Measurements from ENCODE around the gene TRIP12. TPM values are rescaled to one million over a fixed set of nuclear protein-coding genes. Genes with fewer than 3 reads are reported as not detected.

TRIP12 gene
- polyA plus RNA-seq, 1 donor from 2014 or later = 57.2 TPM

DNA sequence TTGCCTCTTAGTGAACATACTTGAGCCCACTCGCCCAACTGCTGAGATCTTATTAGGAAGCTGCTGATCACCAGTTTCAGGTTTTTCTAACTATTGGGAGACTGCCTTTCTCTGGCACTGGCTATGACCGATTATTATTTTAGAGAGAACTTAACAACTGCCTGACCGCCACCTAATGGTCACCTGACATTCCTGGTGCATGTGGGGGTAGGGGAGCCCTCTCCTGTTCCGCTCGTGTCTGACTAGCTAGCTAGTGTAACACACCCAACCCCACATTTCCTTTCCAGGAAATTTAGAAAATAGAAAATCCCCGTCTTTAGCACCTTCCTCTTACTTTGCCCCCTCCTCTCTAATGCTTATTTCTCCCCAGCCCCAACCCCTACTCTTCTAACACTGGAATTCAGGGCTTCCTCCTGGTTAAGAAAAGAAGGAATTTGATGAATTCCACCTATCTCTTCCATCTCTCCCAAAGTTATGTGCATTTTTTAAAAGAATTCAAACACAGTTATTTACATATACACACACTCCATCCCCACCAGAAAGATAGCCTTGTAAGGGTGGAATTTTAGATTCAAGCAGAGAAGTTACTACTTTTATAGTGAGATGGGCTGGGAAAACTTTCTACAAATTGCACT lies 188.1 kb downstream of the TRIP12 start:
- Histone ChIP-seq H3K79me2 (replicated peaks; ENCODE audit: insufficient read depth, low read length) (no peaks in the 10 kb centered on the region), H3K9ac (ENCODE audit: low read length) (no peak overlapping the region), H3K9me3 (ENCODE audit: low read length) (peaks cover 4% of the 10 kb centered on the region), H3K27me3 (ENCODE audit: insufficient read depth, low read depth, low read length) (no peaks in the 10 kb centered on the region), H3K4me2 (ENCODE audit: low read length) (no peak overlapping the region), H4K20me1 (ENCODE audit: insufficient read depth) (no peaks in the 10 kb centered on the region), H2AFZ (ENCODE audit: low read depth, low read length) (no peak overlapping the region), H3K9me2 (ENCODE audit: insufficient read depth, low read length) (no peaks in the 10 kb centered on the region), H3K4me3 (ENCODE audit: low read length) (no peak overlapping the region), H3K27ac (ENCODE audit: low read length) (no peak overlapping the region), H3K36me3 (ENCODE audit: insufficient read depth, low read length) (no peaks in the 10 kb centered on the region), H3F3A (ENCODE audit: insufficient read depth, low read length, poor library complexity, severe bottlenecking) (no peaks in the 10 kb centered on the region)
- TF ChIP-seq SMC3 (conservative IDR thresholded peaks at IDR 0.05; ENCODE audit: poor library complexity) (no peak), RAD21 (conservative IDR thresholded peaks at IDR 0.05) (no peak), EZH2 (IDR thresholded peaks at IDR 0.05; ENCODE audit: borderline replicate concordance, insufficient read depth, low read length, poor library complexity, severe bottlenecking) (no peak), TAF1 (IDR thresholded peaks at IDR 0.05; ENCODE audit: low read depth) (no peak), POLR2AphosphoS5 (IDR thresholded peaks at IDR 0.05) (no peak), MXI1 (conservative IDR thresholded peaks at IDR 0.05; ENCODE audit: poor library complexity, severe bottlenecking) (no peak), EP300 (conservative IDR thresholded peaks at IDR 0.05; ENCODE audit: poor library complexity, severe bottlenecking) (no peak)
- TF ChIP-seq, protein P1, sequence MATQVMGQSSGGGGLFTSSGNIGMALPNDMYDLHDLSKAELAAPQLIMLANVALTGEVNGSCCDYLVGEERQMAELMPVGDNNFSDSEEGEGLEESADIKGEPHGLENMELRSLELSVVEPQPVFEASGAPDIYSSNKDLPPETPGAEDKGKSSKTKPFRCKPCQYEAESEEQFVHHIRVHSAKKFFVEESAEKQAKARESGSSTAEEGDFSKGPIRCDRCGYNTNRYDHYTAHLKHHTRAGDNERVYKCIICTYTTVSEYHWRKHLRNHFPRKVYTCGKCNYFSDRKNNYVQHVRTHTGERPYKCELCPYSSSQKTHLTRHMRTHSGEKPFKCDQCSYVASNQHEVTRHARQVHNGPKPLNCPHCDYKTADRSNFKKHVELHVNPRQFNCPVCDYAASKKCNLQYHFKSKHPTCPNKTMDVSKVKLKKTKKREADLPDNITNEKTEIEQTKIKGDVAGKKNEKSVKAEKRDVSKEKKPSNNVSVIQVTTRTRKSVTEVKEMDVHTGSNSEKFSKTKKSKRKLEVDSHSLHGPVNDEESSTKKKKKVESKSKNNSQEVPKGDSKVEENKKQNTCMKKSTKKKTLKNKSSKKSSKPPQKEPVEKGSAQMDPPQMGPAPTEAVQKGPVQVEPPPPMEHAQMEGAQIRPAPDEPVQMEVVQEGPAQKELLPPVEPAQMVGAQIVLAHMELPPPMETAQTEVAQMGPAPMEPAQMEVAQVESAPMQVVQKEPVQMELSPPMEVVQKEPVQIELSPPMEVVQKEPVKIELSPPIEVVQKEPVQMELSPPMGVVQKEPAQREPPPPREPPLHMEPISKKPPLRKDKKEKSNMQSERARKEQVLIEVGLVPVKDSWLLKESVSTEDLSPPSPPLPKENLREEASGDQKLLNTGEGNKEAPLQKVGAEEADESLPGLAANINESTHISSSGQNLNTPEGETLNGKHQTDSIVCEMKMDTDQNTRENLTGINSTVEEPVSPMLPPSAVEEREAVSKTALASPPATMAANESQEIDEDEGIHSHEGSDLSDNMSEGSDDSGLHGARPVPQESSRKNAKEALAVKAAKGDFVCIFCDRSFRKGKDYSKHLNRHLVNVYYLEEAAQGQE (IDR thresholded peaks at IDR 0.05; ENCODE audit: borderline replicate concordance) = no peak
- TF ChIP-seq, protein P2, sequence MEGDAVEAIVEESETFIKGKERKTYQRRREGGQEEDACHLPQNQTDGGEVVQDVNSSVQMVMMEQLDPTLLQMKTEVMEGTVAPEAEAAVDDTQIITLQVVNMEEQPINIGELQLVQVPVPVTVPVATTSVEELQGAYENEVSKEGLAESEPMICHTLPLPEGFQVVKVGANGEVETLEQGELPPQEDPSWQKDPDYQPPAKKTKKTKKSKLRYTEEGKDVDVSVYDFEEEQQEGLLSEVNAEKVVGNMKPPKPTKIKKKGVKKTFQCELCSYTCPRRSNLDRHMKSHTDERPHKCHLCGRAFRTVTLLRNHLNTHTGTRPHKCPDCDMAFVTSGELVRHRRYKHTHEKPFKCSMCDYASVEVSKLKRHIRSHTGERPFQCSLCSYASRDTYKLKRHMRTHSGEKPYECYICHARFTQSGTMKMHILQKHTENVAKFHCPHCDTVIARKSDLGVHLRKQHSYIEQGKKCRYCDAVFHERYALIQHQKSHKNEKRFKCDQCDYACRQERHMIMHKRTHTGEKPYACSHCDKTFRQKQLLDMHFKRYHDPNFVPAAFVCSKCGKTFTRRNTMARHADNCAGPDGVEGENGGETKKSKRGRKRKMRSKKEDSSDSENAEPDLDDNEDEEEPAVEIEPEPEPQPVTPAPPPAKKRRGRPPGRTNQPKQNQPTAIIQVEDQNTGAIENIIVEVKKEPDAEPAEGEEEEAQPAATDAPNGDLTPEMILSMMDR (IDR thresholded peaks at IDR 0.05; ENCODE audit: poor library complexity, severe bottlenecking) = no peak

DNA sequence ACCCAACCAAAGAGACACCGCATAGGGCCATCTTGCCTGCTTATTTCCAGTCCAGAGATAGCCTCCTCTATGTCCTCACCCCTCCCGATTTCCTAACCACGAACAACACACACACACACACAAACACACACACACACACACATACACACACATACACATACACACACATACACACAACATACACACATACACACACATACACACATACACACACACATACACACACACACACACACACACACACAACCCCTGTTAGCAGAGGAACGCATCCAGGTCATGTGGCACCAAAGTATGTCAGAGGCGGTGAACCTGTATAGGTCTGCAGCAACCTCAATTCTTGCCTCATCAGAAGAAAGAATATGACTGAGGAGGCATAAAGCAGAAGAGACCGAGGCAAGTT lies 188.9 kb downstream of the TRIP12 start:
- Histone ChIP-seq H3F3A (ENCODE audit: insufficient read depth, low read length, poor library complexity, severe bottlenecking) (no peaks in the 10 kb centered on the region), H4K20me1 (ENCODE audit: insufficient read depth) (no peaks in the 10 kb centered on the region), H3K27me3 (ENCODE audit: insufficient read depth, low read depth, low read length) (no peaks in the 10 kb centered on the region), H3K9ac (ENCODE audit: low read length) (no peak overlapping the region), H2AFZ (ENCODE audit: low read depth, low read length) (no peak overlapping the region), H3K79me2 (replicated peaks; ENCODE audit: insufficient read depth, low read length) (no peaks in the 10 kb centered on the region), H3K4me2 (ENCODE audit: low read length) (no peak overlapping the region), H3K9me2 (ENCODE audit: insufficient read depth, low read length) (no peaks in the 10 kb centered on the region), H3K9me3 (ENCODE audit: low read length) (peaks cover 4% of the 10 kb centered on the region), H3K36me3 (ENCODE audit: insufficient read depth, low read length) (no peaks in the 10 kb centered on the region), H3K4me3 (ENCODE audit: low read length) (no peak overlapping the region), H3K27ac (ENCODE audit: low read length) (no peak overlapping the region)
- TF ChIP-seq RAD21 (conservative IDR thresholded peaks at IDR 0.05) (no peak), SMC3 (conservative IDR thresholded peaks at IDR 0.05; ENCODE audit: poor library complexity) (no peak), MXI1 (conservative IDR thresholded peaks at IDR 0.05; ENCODE audit: poor library complexity, severe bottlenecking) (no peak), EP300 (conservative IDR thresholded peaks at IDR 0.05; ENCODE audit: poor library complexity, severe bottlenecking) (no peak), TAF1 (IDR thresholded peaks at IDR 0.05; ENCODE audit: low read depth) (no peak), POLR2AphosphoS5 (IDR thresholded peaks at IDR 0.05) (no peak)
- TF ChIP-seq, protein P2 (IDR thresholded peaks at IDR 0.05; ENCODE audit: poor library complexity, severe bottlenecking) = no peak

All from neural cell (in vitro differentiated cells).